PC-9 (cell line): ENCODE results near the gene ERMARD. TPM values are rescaled to one million over a fixed set of nuclear protein-coding genes. Genes with fewer than 3 reads are reported as not detected.

Experiments
- BruUV-seq: library from RNA; stranded (reverse); fragments of 400-500 nt; replicated peaks from 2 replicates; lab custom pipeline; 2021; lab: Mats Ljungman, UMichigan
- CTCF ChIA-PET: fragments of 300-600 bp; sonication (Branson Sonifier 250); formaldehyde crosslinking; loops from one replicate; lab custom pipeline; 2022; ENCODE audit warnings: antibody characterized with exemption; lab: Charles Lee
- POLR2A ChIA-PET: fragments of 300-600 bp; sonication (Branson Sonifier 250); formaldehyde crosslinking; loops from one replicate; lab custom pipeline; 2022; ENCODE audit warnings: antibody characterized with exemption; ENCODE audit not compliant: unreplicated experiment; lab: Charles Lee
- DNase-seq, 2 experiments: peaks; one replicate each; pipeline versions ENCODE4 v3.0.0 to v3.0.0-alpha.2; 2015 to 2022; ENCODE audit warnings: mixed read lengths in 1 of 2
- H2AFZ ChIP-seq: fragments of 200-600 bp; sonication (generic); 2 replicates; pipeline ENCODE4 v1.8.1; 2017; ENCODE audit warnings: antibody characterized with exemption
- H3F3A ChIP-seq: fragments of 200-600 bp; sonication (generic); 2 replicates; pipeline ENCODE4 v1.8.1; 2017; ENCODE audit warnings: antibody characterized with exemption, mild to moderate bottlenecking, low read depth; ENCODE audit not compliant: insufficient read depth
- H3K27ac ChIP-seq: fragments of 200-600 bp; sonication (generic); 2 replicates; pipeline ENCODE4 v1.6.1; 2016; ENCODE audit warnings: mixed run types
- H3K27me3 ChIP-seq: fragments of 200-600 bp; sonication (generic); 2 replicates; pipeline ENCODE4 v1.6.1; 2016; ENCODE audit warnings: low read depth, mixed run types; ENCODE audit not compliant: insufficient read depth
- H3K36me3 ChIP-seq: fragments of 200-600 bp; sonication (generic); 2 replicates; pipeline ENCODE4 v1.6.1; 2016; ENCODE audit warnings: low read depth, mixed run types
- H3K4me1 ChIP-seq: fragments of 200-600 bp; sonication (generic); replicated peaks from 2 replicates; pipeline ENCODE4 v1.6.1; 2016; ENCODE audit warnings: mixed run types; ENCODE audit not compliant: insufficient read depth
- H3K4me2 ChIP-seq: fragments of 200-600 bp; sonication (generic); 2 replicates; pipeline ENCODE4 v1.6.1; 2017; ENCODE audit warnings: mixed run types
- H3K4me3 ChIP-seq: fragments of 200-600 bp; sonication (generic); 2 replicates; pipeline ENCODE4 v1.6.1; 2016; ENCODE audit warnings: mixed run types
- H3K79me2 ChIP-seq: fragments of 200-600 bp; sonication (generic); 2 replicates; pipeline ENCODE4 v1.6.1; 2017; ENCODE audit warnings: low read depth, mixed run types
- H3K9me2 ChIP-seq: fragments of 200-600 bp; sonication (generic); 2 replicates; pipeline ENCODE4 v1.8.1; 2017; ENCODE audit warnings: mild to moderate bottlenecking; ENCODE audit not compliant: insufficient read depth
- H3K9me3 ChIP-seq: fragments of 200-600 bp; sonication (generic); 2 replicates; pipeline ENCODE4 v1.8.1; 2016; ENCODE audit warnings: low read depth; ENCODE audit not compliant: insufficient read depth
- H4K20me1 ChIP-seq: fragments of 200-600 bp; sonication (generic); 2 replicates; pipeline ENCODE4 v1.8.1; 2017; ENCODE audit not compliant: insufficient read depth
- EZH2 ChIP-seq: fragments of 200-600 bp; sonication (generic); IDR thresholded peaks from 2 replicates; pipeline ENCODE4 v1.8.0; 2017; ENCODE audit warnings: antibody characterized with exemption, low read depth
- intact Hi-C: fragments of 100-400 bp; cut with micrococcal nuclease; formaldehyde crosslinking; loops from one replicate; pipeline ENCODE4 v1.10.0; 2022; ENCODE audit not compliant: unreplicated experiment
- total RNA-seq: library from RNA; stranded (reverse); gene quantifications from 2 replicates; pipeline ENCODE4 v1.2.3, GENCODE V29; 2021
- TF ChIP-seq, protein P1 (sequence below): fragments of 200-600 bp; sonication (generic); conservative IDR thresholded peaks from 2 replicates; pipeline ENCODE4 v1.6.1; 2017; ENCODE audit warnings: mixed run types, antibody characterized with exemption, mild to moderate bottlenecking, moderate library complexity

ERMARD gene
- total RNA-seq, 1 experiment from 2014 or later, result 19.3 TPM

DNA sequence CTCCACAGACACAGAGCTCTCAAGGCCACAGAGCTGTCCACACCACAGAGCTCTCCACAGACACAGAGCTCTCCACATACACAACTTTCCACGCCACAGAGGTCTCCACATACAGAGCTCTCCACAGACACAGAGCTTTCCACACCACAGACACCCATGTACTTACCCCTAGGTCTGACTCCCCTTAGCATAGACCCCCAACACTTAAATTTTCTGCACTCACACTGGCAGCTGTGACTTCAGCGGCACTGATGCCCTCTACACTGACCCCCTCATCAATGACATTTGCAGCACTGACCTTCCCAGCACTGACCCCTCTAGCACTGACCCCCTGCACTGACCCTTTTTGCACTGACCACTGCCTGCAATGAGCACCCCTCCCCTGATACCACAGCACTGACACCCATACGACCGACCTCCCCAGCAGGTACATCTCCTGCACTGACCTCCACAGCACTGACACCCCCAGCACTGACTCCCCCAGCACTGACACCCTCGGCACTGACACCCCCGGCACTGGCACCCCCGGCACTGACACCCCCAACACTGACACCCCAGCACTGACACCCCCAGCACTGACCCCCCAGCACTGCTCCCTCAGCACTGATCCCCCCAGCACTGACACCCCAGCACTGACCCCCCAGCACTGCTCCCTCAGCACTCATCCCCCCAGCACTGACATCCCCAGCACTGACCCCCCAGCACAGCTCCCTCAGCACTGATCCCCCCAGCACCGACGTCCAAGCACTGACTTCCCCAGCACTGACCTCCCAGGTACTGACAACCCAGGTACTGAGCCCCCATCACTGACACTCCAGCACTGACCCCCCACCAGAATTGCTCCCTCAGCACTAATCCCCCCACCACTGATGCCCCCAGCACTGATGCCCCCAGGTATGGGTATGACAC, 56.5 kb downstream of the ERMARD start:
- peaks cover 46% of the 10 kb centered on the region for H3K27me3 ChIP-seq
- no peak for TF ChIP-seq EZH2
- TF ChIP-seq, protein P1, sequence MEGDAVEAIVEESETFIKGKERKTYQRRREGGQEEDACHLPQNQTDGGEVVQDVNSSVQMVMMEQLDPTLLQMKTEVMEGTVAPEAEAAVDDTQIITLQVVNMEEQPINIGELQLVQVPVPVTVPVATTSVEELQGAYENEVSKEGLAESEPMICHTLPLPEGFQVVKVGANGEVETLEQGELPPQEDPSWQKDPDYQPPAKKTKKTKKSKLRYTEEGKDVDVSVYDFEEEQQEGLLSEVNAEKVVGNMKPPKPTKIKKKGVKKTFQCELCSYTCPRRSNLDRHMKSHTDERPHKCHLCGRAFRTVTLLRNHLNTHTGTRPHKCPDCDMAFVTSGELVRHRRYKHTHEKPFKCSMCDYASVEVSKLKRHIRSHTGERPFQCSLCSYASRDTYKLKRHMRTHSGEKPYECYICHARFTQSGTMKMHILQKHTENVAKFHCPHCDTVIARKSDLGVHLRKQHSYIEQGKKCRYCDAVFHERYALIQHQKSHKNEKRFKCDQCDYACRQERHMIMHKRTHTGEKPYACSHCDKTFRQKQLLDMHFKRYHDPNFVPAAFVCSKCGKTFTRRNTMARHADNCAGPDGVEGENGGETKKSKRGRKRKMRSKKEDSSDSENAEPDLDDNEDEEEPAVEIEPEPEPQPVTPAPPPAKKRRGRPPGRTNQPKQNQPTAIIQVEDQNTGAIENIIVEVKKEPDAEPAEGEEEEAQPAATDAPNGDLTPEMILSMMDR, result no peak
- no peaks in the 10 kb centered on the region for H3F3A ChIP-seq
- no peaks in the 10 kb centered on the region for H3K9me3 ChIP-seq
- H3K4me1 ChIP-seq, result no peaks in the 10 kb centered on the region
- BruUV-seq, result no TSS peak
- no peak for DNase-seq
- no peak overlapping the region for H2AFZ ChIP-seq
- H3K4me2 ChIP-seq, result no peak overlapping the region
- no peaks in the 10 kb centered on the region for H3K9me2 ChIP-seq
- no peak overlapping the region for H3K27ac ChIP-seq
- H3K4me3 ChIP-seq, result no peak overlapping the region
- H3K36me3 ChIP-seq, result no peaks in the 10 kb centered on the region
- ChIA-PET CTCF (no interaction called here), POLR2A (no interaction called here)
- no peaks in the 10 kb centered on the region for H3K79me2 ChIP-seq
- intact Hi-C loops, result no loop called here
- H4K20me1 ChIP-seq, result no peaks in the 10 kb centered on the region

GRCh38 chr6:169808608-169808967, 57.2 kb downstream of the ERMARD start:
- Histone ChIP-seq H3K4me3 (no peak overlapping the region), H3K36me3 (no peaks in the 10 kb centered on the region), H3K79me2 (no peaks in the 10 kb centered on the region), H3F3A (no peaks in the 10 kb centered on the region), H3K27me3 (peaks cover 46% of the 10 kb centered on the region), H4K20me1 (no peaks in the 10 kb centered on the region), H3K27ac (no peak overlapping the region), H3K9me3 (no peaks in the 10 kb centered on the region), H2AFZ (no peak overlapping the region), H3K4me1 (no peaks in the 10 kb centered on the region), H3K4me2 (no peak overlapping the region), H3K9me2 (no peaks in the 10 kb centered on the region)
- no peak for DNase-seq
- intact Hi-C loops, result no loop called here
- no TSS peak for BruUV-seq
- CTCF ChIA-PET, result no interaction called here
- POLR2A ChIA-PET, result no interaction called here
- TF ChIP-seq, protein P1, result no peak
- no peak for TF ChIP-seq EZH2

- TF ChIP-seq, protein P1, result no peak
- TF ChIP-seq EZH2, result no peak
- no peak overlapping the region for H2AFZ ChIP-seq
Measured at GRCh38 chr6:169809386-169809785, 58.0 kb downstream of the ERMARD start.

More at GRCh38 chr6:169809386-169809785, 58.0 kb downstream of the ERMARD start:
- Histone ChIP-seq H3K9me2 (no peaks in the 10 kb centered on the region), H3K79me2 (no peaks in the 10 kb centered on the region), H3K36me3 (no peaks in the 10 kb centered on the region), H3K27ac (no peak overlapping the region), H3K9me3 (no peaks in the 10 kb centered on the region), H3K4me2 (no peak overlapping the region), H3F3A (no peaks in the 10 kb centered on the region), H3K4me3 (no peak overlapping the region), H3K4me1 (no peaks in the 10 kb centered on the region), H4K20me1 (no peaks in the 10 kb centered on the region), H3K27me3 (peaks cover 46% of the 10 kb centered on the region)
- DNase-seq, result no peak
- BruUV-seq, result no TSS peak
- POLR2A ChIA-PET, result no interaction called here
- CTCF ChIA-PET, result no interaction called here
- intact Hi-C loops, result no loop called here
